Calu3 (cell line): ENCODE results near the gene CDH4. TPM values are rescaled to one million over a fixed set of nuclear protein-coding genes. Genes with fewer than 3 reads are reported as not detected.
"Not testable (repeated sequence)": the region's sequence is repeated elsewhere in the genome, so short reads cannot be mapped to it uniquely, and the experiment has no call there.

Experiments
- BruUV-seq: library from RNA; stranded (reverse); fragments of 400-500 nt; replicated peaks from 2 replicates; lab custom pipeline; 2021; lab: Mats Ljungman, UMichigan
- CTCF ChIA-PET: fragments of 300-600 bp; sonication (Branson Sonifier 250); formaldehyde crosslinking; loops from one replicate; lab custom pipeline; 2022; ENCODE audit warnings: antibody characterized with exemption; lab: Charles Lee
- DNase-seq: peaks from one replicate; pipeline ENCODE4 v3.0.0; 2022
- H3K27ac Mint-ChIP-seq: one replicate; pipeline ENCODE4 v1.8.0; 2022; ENCODE audit warnings: mixed read lengths; ENCODE audit not compliant: unreplicated experiment
- H3K27me3 Mint-ChIP-seq: one replicate; pipeline ENCODE4 v1.8.0; 2022; ENCODE audit warnings: mixed read lengths; ENCODE audit not compliant: unreplicated experiment
- H3K36me3 Mint-ChIP-seq: one replicate; pipeline ENCODE4 v1.8.0; 2022; ENCODE audit warnings: mild to moderate bottlenecking, moderate library complexity, mixed read lengths; ENCODE audit not compliant: insufficient read depth, unreplicated experiment
- H3K4me1 Mint-ChIP-seq: one replicate; pipeline ENCODE4 v1.8.0; 2022; ENCODE audit warnings: mild to moderate bottlenecking, low read depth, mixed read lengths; ENCODE audit not compliant: unreplicated experiment
- H3K4me3 Mint-ChIP-seq: one replicate; pipeline ENCODE4 v1.8.0; 2022; ENCODE audit warnings: mild to moderate bottlenecking, low read depth, moderate library complexity, mixed read lengths; ENCODE audit not compliant: unreplicated experiment
- H3K9me3 Mint-ChIP-seq: one replicate; pipeline ENCODE4 v1.8.0; 2022; ENCODE audit warnings: low read depth, mixed read lengths; ENCODE audit not compliant: unreplicated experiment
- CTCF ChIP-seq: fragments of 200-600 bp; IDR thresholded peaks from one replicate; pipeline ENCODE4 v1.8.0; 2022; ENCODE audit warnings: antibody characterized with exemption; ENCODE audit not compliant: unreplicated experiment
- intact Hi-C: fragments of 100-400 bp; cut with micrococcal nuclease; formaldehyde crosslinking; loops from one replicate; pipeline ENCODE4 v1.10.0; 2022; ENCODE audit not compliant: unreplicated experiment
- total RNA-seq: library from RNA; stranded (reverse); gene quantifications from 2 replicates; pipeline ENCODE4 v1.2.3, GENCODE V29; 2022

Gene CDH4
- total RNA-seq, 1 experiment from 2014 or later, result not detected

GRCh38 chr20:61940976-61941720 lies 689.1 kb downstream of the CDH4 start:
- BruUV-seq, result no TSS peak
- Mint-ChIP-seq H3K36me3 (peaks cover 4% of the 10 kb centered on the region), H3K27ac (no peak overlapping the region), H3K4me3 (no peak overlapping the region), H3K4me1 (no peaks in the 10 kb centered on the region), H3K27me3 (no peaks in the 10 kb centered on the region), H3K9me3 (no peaks in the 10 kb centered on the region)
- CTCF ChIA-PET, result no interaction called here
- DNase-seq, result no peak
- intact Hi-C loops, result no loop called here
- TF ChIP-seq CTCF, result no peak

- no peaks in the 10 kb centered on the region for H3K9me3 Mint-ChIP-seq
- BruUV-seq, result no TSS peak
- no peak for TF ChIP-seq CTCF
- no peaks in the 10 kb centered on the region for H3K4me1 Mint-ChIP-seq
- H3K4me3 Mint-ChIP-seq, result no peak overlapping the region
- H3K27ac Mint-ChIP-seq, result no peak overlapping the region
- intact Hi-C loops, result no loop called here
- CTCF ChIA-PET, result interaction anchor here (0.6 kb wide), 1 partner anchor 192 kb away, joined by 3 read pairs; no protein-coding TSS in a partner anchor
- no peaks in the 10 kb centered on the region for H3K27me3 Mint-ChIP-seq
- DNase-seq, result no peak
- peaks cover 4% of the 10 kb centered on the region for H3K36me3 Mint-ChIP-seq
Observed at GRCh38 chr20:61941721-61942405, 689.8 kb downstream of the CDH4 start.

- Mint-ChIP-seq H3K4me1 (no peaks in the 10 kb centered on the region), H3K4me3 (no peak overlapping the region), H3K36me3 (peaks cover 4% of the 10 kb centered on the region), H3K27me3 (no peaks in the 10 kb centered on the region), H3K27ac (no peak overlapping the region), H3K9me3 (no peaks in the 10 kb centered on the region)
- CTCF ChIA-PET, result interaction anchor here (0.6 kb wide), 1 partner anchor 192 kb away, joined by 3 read pairs; no protein-coding TSS in a partner anchor
- DNase-seq, result no peak
- BruUV-seq, result no TSS peak
- no peak for TF ChIP-seq CTCF
- intact Hi-C loops, result no loop called here
Observed at GRCh38 chr20:61942526-61942925, 690.5 kb downstream of the CDH4 start.

GRCh38 chr20:61944967-61945366 lies 692.9 kb downstream of the CDH4 start:
- H3K27ac Mint-ChIP-seq, BruUV-seq, H3K9me3 Mint-ChIP-seq, H3K27me3 Mint-ChIP-seq, DNase-seq, H3K4me3 Mint-ChIP-seq, intact Hi-C loops, H3K4me1 Mint-ChIP-seq, CTCF ChIA-PET, H3K36me3 Mint-ChIP-seq: not testable (repeated sequence)

GRCh38 chr20:61945495-61945894 lies 693.4 kb downstream of the CDH4 start:
- H3K4me3 Mint-ChIP-seq, intact Hi-C loops, CTCF ChIA-PET, DNase-seq, H3K4me1 Mint-ChIP-seq, H3K27ac Mint-ChIP-seq, BruUV-seq, H3K27me3 Mint-ChIP-seq, H3K9me3 Mint-ChIP-seq, H3K36me3 Mint-ChIP-seq: not testable (repeated sequence)

- DNase-seq, H3K27me3 Mint-ChIP-seq, H3K36me3 Mint-ChIP-seq: not testable (repeated sequence)
Observed at GRCh38 chr20:61948056-61948455, 696.0 kb downstream of the CDH4 start.

More at GRCh38 chr20:61948056-61948455, 696.0 kb downstream of the CDH4 start:
- H3K27ac Mint-ChIP-seq, H3K4me3 Mint-ChIP-seq, CTCF ChIA-PET, H3K9me3 Mint-ChIP-seq, BruUV-seq, H3K4me1 Mint-ChIP-seq, intact Hi-C loops: not testable (repeated sequence)
